K562 (cell line): ENCODE measurements around the gene WDR93. TPM values are rescaled to one million over a fixed set of nuclear protein-coding genes. Genes with fewer than 3 reads are reported as not detected.

Experiments
- CBX8 ChIP-seq: fragments of 200-600 bp; sonication (generic); IDR thresholded peaks from 2 replicates; pipeline ENCODE4 v1.6.1; 2012; ENCODE audit warnings: borderline replicate concordance, mixed run types, low read depth, mild to moderate bottlenecking, moderate library complexity, mixed read lengths, low read length, control low read depth, inconsistent platforms; ENCODE audit not compliant: poor library complexity, severe bottlenecking; ENCODE audit errors: extremely low read depth
- CCNT2 ChIP-seq: IDR thresholded peaks from 2 replicates; pipeline ENCODE4 v1.6.1; 2011; ENCODE audit warnings: borderline replicate concordance, low read depth, mild to moderate bottlenecking, moderate library complexity, mixed read lengths, low read length; ENCODE audit not compliant: insufficient read length; ENCODE audit errors: extremely low read depth
- STAT5B ChIP-seq: fragments of 250-450 bp; sonication (Bioruptor Pico); IDR thresholded peaks from 2 replicates; pipeline ENCODE4 v1.8.0; 2021; ENCODE audit warnings: mild to moderate bottlenecking, inconsistent platforms
- TAF15 ChIP-seq: fragments of 200-400 bp; formaldehyde crosslinking; IDR thresholded peaks from 2 replicates; pipeline ENCODE4 v1.6.1; 2017; ENCODE audit warnings: mild to moderate bottlenecking, low read depth, low read length, moderate library complexity
- ZNF175 ChIP-seq: fragments of 200-800 bp; sonication (Bioruptor generic); IDR thresholded peaks from 2 replicates; pipeline ENCODE4 v1.6.1; 2016; ENCODE audit warnings: low read depth, mild to moderate bottlenecking, missing genetic modification characterization, missing compliant biosample characterization
- polyA plus RNA-seq, 8 experiments: library from polyadenylated mRNA; depleted of rRNA in 4 of 8; stranded (reverse) in 5 of 8; unstranded in 3 of 8; fragments of >200 nt; fragmentation: Nextera tagmentation in 2 of 8; fragmentation: Illumina TruSeq in 1 of 8; extraction: Ambion mirVana in 2 of 8; extraction: Trizol in 1 of 8; gene quantifications; 2 replicates each; pipeline versions ENCODE4 v1.2.1 to v1.2.3, GENCODE V29; 2011 to 2014; ENCODE audit warnings: inconsistent platforms in 1 of 8, missing spikeins in 1 of 8
- total RNA-seq, 7 experiments: library from RNA; depleted of rRNA in 6 of 7; stranded (reverse); fragments of >200 nt in 6 of 7; fragmentation: Illumina TruSeq in 2 of 7; extraction: Trizol in 2 of 7; gene quantifications; 2 replicates each; pipeline versions ENCODE4 v1.2.1 to v1.2.3, GENCODE V29; 2011 to 2021; ENCODE audit warnings: low replicate concordance in 1 of 7
- TF ChIP-seq, protein P1 (sequence below): fragments of 450-650 bp; formaldehyde crosslinking; IDR thresholded peaks from 2 replicates; pipeline ENCODE4 v1.4.0; 2022; ENCODE audit warnings: missing genetic modification characterization
- TF ChIP-seq, protein P2 (sequence below), 2 experiments: fragments of 150-350 bp in 1 of 2; IDR thresholded peaks; 2 replicates each; pipeline ENCODE4 v1.6.1; 2012 to 2016; ENCODE audit warnings: low read depth in 2 of 2, low read length in 2 of 2, mild to moderate bottlenecking in 1 of 2, moderate library complexity in 1 of 2
- TF ChIP-seq, protein P3 (sequence below): fragments of 450-650 bp; IDR thresholded peaks from 2 replicates; pipeline ENCODE4 v1.6.1; 2016; ENCODE audit warnings: low read depth

WDR93 gene
- total and polyA plus RNA-seq, 9 of the 15 experiments (the other 6 are each of a cell fraction or from before 2014, with no cell fraction given), result not detected

DNA sequence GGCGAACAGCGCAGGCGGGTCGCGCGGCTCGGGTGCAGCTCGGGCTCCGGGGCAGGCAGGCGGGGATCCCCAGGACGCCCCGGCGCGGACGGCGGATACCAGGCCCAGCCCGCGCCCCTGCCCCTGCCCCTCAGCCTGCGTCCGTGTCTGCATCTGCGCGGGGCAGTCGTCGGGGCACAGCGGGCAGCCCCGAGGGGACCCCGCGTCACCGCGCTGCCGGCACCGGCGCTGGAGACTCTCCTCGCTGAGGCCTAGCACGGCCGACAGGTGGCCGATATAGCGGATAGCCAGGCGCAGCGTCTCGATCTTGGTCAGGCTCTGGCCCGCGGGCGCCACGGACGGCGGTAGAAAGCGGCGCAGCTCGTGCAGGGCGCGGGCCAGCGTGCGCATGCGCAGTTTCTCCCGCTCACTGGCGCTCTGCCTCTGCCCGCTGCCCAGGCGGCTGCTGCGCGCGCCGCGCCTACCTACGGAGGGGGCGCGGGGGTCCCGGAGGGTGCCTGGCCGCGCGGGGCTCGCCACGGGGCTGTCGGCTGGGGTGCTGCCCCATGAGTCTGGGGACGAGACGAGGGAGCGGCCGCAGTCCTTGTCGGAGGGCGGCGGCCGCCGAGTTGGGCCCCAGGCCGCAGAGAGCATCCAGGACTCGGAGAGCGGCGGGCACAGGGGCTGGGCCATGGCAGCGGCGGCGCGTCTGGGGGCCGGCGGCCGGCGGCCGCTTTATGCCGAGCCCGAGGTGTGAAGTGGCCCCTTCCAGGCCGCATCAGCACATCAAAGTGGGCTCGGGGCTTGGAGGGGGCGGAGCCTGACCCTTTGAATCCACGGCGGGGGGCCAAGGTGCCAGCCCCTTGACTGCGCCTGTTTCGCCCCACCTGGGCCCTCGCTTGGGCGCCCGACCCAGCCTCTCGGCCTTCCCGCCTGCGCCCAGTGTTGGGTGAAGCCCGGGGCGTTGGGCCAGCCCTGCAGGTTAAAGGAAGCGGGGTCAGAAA is 60.2 kb downstream of the WDR93 start, which contains the start of gene MESP1 (continued):
- TF ChIP-seq, protein P1, sequence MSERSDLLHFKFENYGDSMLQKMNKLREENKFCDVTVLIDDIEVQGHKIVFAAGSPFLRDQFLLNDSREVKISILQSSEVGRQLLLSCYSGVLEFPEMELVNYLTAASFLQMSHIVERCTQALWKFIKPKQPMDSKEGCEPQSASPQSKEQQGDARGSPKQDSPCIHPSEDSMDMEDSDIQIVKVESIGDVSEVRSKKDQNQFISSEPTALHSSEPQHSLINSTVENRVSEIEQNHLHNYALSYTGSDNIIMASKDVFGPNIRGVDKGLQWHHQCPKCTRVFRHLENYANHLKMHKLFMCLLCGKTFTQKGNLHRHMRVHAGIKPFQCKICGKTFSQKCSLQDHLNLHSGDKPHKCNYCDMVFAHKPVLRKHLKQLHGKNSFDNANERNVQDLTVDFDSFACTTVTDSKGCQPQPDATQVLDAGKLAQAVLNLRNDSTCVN (CRISPR knock-in tag), result no peak
- TF ChIP-seq TAF15, result no peak
- TF ChIP-seq CCNT2, result no peak
- TF ChIP-seq, protein P2, sequence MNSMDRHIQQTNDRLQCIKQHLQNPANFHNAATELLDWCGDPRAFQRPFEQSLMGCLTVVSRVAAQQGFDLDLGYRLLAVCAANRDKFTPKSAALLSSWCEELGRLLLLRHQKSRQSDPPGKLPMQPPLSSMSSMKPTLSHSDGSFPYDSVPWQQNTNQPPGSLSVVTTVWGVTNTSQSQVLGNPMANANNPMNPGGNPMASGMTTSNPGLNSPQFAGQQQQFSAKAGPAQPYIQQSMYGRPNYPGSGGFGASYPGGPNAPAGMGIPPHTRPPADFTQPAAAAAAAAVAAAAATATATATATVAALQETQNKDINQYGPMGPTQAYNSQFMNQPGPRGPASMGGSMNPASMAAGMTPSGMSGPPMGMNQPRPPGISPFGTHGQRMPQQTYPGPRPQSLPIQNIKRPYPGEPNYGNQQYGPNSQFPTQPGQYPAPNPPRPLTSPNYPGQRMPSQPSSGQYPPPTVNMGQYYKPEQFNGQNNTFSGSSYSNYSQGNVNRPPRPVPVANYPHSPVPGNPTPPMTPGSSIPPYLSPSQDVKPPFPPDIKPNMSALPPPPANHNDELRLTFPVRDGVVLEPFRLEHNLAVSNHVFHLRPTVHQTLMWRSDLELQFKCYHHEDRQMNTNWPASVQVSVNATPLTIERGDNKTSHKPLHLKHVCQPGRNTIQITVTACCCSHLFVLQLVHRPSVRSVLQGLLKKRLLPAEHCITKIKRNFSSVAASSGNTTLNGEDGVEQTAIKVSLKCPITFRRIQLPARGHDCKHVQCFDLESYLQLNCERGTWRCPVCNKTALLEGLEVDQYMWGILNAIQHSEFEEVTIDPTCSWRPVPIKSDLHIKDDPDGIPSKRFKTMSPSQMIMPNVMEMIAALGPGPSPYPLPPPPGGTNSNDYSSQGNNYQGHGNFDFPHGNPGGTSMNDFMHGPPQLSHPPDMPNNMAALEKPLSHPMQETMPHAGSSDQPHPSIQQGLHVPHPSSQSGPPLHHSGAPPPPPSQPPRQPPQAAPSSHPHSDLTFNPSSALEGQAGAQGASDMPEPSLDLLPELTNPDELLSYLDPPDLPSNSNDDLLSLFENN (IDR thresholded peaks at IDR 0.05; ENCODE audit: low read depth in 2 of 2, low read length in 2 of 2), result no peak
- TF ChIP-seq, protein P3, sequence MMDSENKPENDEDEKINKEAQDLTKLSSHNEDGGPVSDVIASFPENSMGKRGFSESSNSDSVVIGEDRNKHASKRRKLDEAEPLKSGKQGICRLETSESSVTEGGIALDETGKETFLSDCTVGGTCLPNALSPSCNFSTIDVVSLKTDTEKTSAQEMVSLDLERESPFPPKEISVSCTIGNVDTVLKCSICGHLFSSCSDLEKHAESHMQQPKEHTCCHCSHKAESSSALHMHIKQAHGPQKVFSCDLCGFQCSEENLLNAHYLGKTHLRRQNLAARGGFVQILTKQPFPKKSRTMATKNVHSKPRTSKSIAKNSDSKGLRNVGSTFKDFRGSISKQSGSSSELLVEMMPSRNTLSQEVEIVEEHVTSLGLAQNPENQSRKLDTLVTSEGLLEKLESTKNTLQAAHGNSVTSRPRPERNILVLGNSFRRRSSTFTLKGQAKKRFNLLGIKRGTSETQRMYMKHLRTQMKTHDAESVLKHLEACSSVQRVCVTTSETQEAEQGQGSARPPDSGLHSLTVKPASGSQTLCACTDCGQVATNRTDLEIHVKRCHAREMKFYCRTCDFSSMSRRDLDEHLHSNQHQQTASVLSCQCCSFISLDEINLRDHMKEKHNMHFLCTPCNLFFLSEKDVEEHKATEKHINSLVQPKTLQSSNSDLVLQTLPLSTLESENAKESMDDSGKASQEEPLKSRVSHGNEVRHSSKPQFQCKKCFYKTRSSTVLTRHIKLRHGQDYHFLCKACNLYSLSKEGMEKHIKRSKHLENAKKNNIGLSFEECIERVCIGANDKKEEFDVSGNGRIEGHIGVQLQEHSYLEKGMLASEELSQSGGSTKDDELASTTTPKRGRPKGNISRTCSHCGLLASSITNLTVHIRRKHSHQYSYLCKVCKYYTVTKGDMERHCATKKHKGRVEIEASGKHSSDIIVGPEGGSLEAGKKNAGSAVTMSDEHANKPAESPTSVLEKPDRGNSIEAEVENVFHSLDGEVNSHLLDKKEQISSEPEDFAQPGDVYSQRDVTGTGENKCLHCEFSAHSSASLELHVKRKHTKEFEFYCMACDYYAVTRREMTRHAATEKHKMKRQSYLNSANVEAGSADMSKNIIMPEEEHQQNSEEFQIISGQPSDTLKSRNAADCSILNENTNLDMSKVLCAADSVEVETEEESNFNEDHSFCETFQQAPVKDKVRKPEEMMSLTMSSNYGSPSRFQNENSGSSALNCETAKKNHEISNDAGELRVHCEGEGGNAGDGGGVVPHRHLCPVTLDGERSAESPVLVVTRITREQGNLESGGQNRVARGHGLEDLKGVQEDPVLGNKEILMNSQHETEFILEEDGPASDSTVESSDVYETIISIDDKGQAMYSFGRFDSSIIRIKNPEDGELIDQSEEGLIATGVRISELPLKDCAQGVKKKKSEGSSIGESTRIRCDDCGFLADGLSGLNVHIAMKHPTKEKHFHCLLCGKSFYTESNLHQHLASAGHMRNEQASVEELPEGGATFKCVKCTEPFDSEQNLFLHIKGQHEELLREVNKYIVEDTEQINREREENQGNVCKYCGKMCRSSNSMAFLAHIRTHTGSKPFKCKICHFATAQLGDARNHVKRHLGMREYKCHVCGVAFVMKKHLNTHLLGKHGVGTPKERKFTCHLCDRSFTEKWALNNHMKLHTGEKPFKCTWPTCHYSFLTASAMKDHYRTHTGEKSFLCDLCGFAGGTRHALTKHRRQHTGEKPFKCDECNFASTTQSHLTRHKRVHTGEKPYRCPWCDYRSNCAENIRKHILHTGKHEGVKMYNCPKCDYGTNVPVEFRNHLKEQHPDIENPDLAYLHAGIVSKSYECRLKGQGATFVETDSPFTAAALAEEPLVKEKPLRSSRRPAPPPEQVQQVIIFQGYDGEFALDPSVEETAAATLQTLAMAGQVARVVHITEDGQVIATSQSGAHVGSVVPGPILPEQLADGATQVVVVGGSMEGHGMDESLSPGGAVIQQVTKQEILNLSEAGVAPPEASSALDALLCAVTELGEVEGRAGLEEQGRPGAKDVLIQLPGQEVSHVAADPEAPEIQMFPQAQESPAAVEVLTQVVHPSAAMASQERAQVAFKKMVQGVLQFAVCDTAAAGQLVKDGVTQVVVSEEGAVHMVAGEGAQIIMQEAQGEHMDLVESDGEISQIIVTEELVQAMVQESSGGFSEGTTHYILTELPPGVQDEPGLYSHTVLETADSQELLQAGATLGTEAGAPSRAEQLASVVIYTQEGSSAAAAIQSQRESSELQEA, result no peak
- TF ChIP-seq STAT5B (CRISPR knock-in tag), result no peak
- TF ChIP-seq CBX8, result no peak
- no peak for TF ChIP-seq ZNF175
